ENCODE measurements around the gene ASH1L. TPM values are rescaled to one million over a fixed set of nuclear protein-coding genes. Genes with fewer than 3 reads are reported as not detected.
A peak's percentile ranks its signal among the peaks of the same experiment; 100 is the strongest.

Gene ASH1L
- total and polyA plus RNA-seq, 9 of the 15 experiments (the other 6 are each of a cell fraction or from before 2014, with no cell fraction given), result 2.0 to 23.3 (median 14.6) TPM

- 0 out of 2 replicates have a peak, but pooled peaks have one; percentile 21 for TF ChIP-seq MYNN (IDR thresholded peaks at IDR 0.05)
- no peak for TF ChIP-seq MYNN (CRISPR knock-in tag; IDR thresholded peaks at IDR 0.05)
- TF ChIP-seq GTF2E2 (tag; IDR thresholded peaks at IDR 0.05), result no peak
- peak; percentile 24 for TF ChIP-seq E2F8 (IDR thresholded peaks at IDR 0.05; ENCODE audit: low read depth, partially characterized antibody)
- peak; percentile 10; the same call in 1 of the 2 replicates for TF ChIP-seq NR2C2 (CRISPR knock-in tag; IDR thresholded peaks at IDR 0.05)
- TF ChIP-seq NR2C2 (tag; IDR thresholded peaks at IDR 0.05), result no peak
- no peak for TF ChIP-seq MTA1 (IDR thresholded peaks at IDR 0.05; ENCODE audit: borderline replicate concordance)
- 0 out of 2 replicates have a peak, but pooled peaks have one; percentile 24 for TF ChIP-seq STAG1 (CRISPR knock-in tag; IDR thresholded peaks at IDR 0.05; ENCODE audit: borderline replicate concordance)
- TF ChIP-seq NRF1 (conservative IDR thresholded peaks at IDR 0.05 in 1 of 2, IDR thresholded peaks at IDR 0.05 in 1 of 2), result peak; percentile 21 to 36; a peak in 1 of 4 replicates
- TF ChIP-seq ZNF23 (CRISPR knock-in tag; IDR thresholded peaks at IDR 0.05), result no peak
- TF ChIP-seq HDAC2 (IDR thresholded peaks at IDR 0.05), result 0 out of 2 replicates have a peak, but pooled peaks have one; percentile 40
- no peak for TF ChIP-seq PTBP1 (IDR thresholded peaks at IDR 0.05; ENCODE audit: low read depth, low read length)
- TF ChIP-seq MLX (CRISPR knock-in tag; conservative IDR thresholded peaks at IDR 0.05), result no peak
- TF ChIP-seq SRSF1 (IDR thresholded peaks at IDR 0.05; ENCODE audit: low read depth, low read length), result no peak
- peak; percentile 13 for TF ChIP-seq NFIC (IDR thresholded peaks at IDR 0.05)
- TF ChIP-seq ZNF395 (CRISPR knock-in tag; IDR thresholded peaks at IDR 0.05), result no peak
- TF ChIP-seq ZNF507 (tag; conservative IDR thresholded peaks at IDR 0.05), result no peak
- no peak for TF ChIP-seq EGR1 (conservative IDR thresholded peaks at IDR 0.05)
- TF ChIP-seq CTCF (IDR thresholded peaks at IDR 0.05 in 2 of 3, conservative IDR thresholded peaks at IDR 0.05 in 1 of 3; ENCODE audit: insufficient read depth in 2 of 3, low read depth in 1 of 3, low read length in 3 of 3), result peak; percentile 61 to 69 (median 63)
- TF ChIP-seq MTA3 (IDR thresholded peaks at IDR 0.05; ENCODE audit: borderline replicate concordance), result 0 out of 2 replicates have a peak, but pooled peaks have one; percentile 37
- TF ChIP-seq SETDB1 (IDR thresholded peaks at IDR 0.05; ENCODE audit: low read length), result no peak
Observed at GRCh38 chr1:155324717-155325602, 237.6 kb downstream of the ASH1L start (continued).
